HepG2 (cell line): ENCODE results near the gene MOAP1. TPM values are rescaled to one million over a fixed set of nuclear protein-coding genes. Genes with fewer than 3 reads are reported as not detected.

ENCODE experiments used
- AHR ChIP-seq: IDR thresholded peaks from 2 replicates; pipeline ENCODE4 v1.6.1; 2018; ENCODE audit warnings: missing genetic modification reagents, missing compliant biosample characterization
- CBFB ChIP-seq: sonication (generic); formaldehyde crosslinking; IDR thresholded peaks from 2 replicates; pipeline ENCODE4 v1.4.0; 2020; ENCODE audit warnings: missing genetic modification reagents
- CHD4 ChIP-seq: fragments of 200-600 bp; sonication (generic); IDR thresholded peaks from 2 replicates; pipeline ENCODE4 v1.7.0; 2017; ENCODE audit warnings: mild to moderate bottlenecking, low read length, borderline replicate concordance
- FIP1L1 ChIP-seq: fragments of 200-400 bp; formaldehyde crosslinking; IDR thresholded peaks from 2 replicates; pipeline ENCODE4 v1.6.1; 2018; ENCODE audit warnings: low read depth, mild to moderate bottlenecking, low read length, moderate library complexity, borderline replicate concordance; ENCODE audit not compliant: insufficient read depth
- FOXP1 ChIP-seq, 2 experiments: fragments of 450-650 bp in 1 of 2; IDR thresholded peaks; 2 replicates each; pipeline ENCODE4 v1.6.1; 2017 to 2018; ENCODE audit warnings: antibody characterized with exemption in 1 of 2
- HMG20B ChIP-seq: conservative IDR thresholded peaks from 2 replicates; pipeline ENCODE4 v1.6.1; 2016; ENCODE audit warnings: missing genetic modification reagents, missing compliant biosample characterization
- IRX3 ChIP-seq: sonication (generic); formaldehyde crosslinking; IDR thresholded peaks from 2 replicates; pipeline ENCODE4 v1.8.1; 2023; ENCODE audit warnings: mild to moderate bottlenecking, low read depth, missing genetic modification reagents, borderline replicate concordance
- JUN ChIP-seq: sonication (generic); formaldehyde crosslinking; IDR thresholded peaks from 2 replicates; pipeline ENCODE4 v1.4.0; 2020; ENCODE audit warnings: mild to moderate bottlenecking, missing genetic modification reagents
- KLF6 ChIP-seq: IDR thresholded peaks from 2 replicates; pipeline ENCODE4 v1.8.0; 2016; ENCODE audit warnings: missing biosample characterization, missing genetic modification reagents
- MAFG ChIP-seq: sonication (generic); formaldehyde crosslinking; IDR thresholded peaks from 2 replicates; pipeline ENCODE4 v1.5.1; 2020; ENCODE audit warnings: mild to moderate bottlenecking, missing genetic modification reagents
- MTF1 ChIP-seq: sonication (generic); formaldehyde crosslinking; IDR thresholded peaks from 2 replicates; pipeline ENCODE4 v1.5.0; 2020; ENCODE audit warnings: missing genetic modification reagents
- PRMT3 ChIP-seq: sonication (generic); formaldehyde crosslinking; IDR thresholded peaks from 2 replicates; pipeline ENCODE4 v1.8.1; 2022; ENCODE audit warnings: low read depth, mild to moderate bottlenecking, moderate library complexity, missing genetic modification reagents, borderline replicate concordance
- SIN3B ChIP-seq: fragments of 150-350 bp; IDR thresholded peaks from 2 replicates; pipeline ENCODE4 v1.6.1; 2014; ENCODE audit warnings: low read length
- TGIF2 ChIP-seq: IDR thresholded peaks from 2 replicates; pipeline ENCODE4 v1.6.1; 2016; ENCODE audit warnings: control low read depth, missing compliant biosample characterization
- TOE1 ChIP-seq: sonication (generic); formaldehyde crosslinking; IDR thresholded peaks from 2 replicates; pipeline ENCODE4 v1.4.0; 2020; ENCODE audit warnings: mild to moderate bottlenecking, missing genetic modification reagents
- TOPORS ChIP-seq: sonication (generic); formaldehyde crosslinking; IDR thresholded peaks from 2 replicates; pipeline ENCODE4 v1.8.0; 2023; ENCODE audit warnings: mild to moderate bottlenecking, missing genetic modification reagents
- YEATS4 ChIP-seq: sonication (generic); formaldehyde crosslinking; IDR thresholded peaks from 2 replicates; pipeline ENCODE4 v1.4.0; 2020; ENCODE audit warnings: missing genetic modification reagents, borderline replicate concordance
- ZFP37 ChIP-seq: sonication (generic); formaldehyde crosslinking; IDR thresholded peaks from 2 replicates; pipeline ENCODE4 v1.4.0; 2020; ENCODE audit warnings: missing genetic modification reagents, borderline replicate concordance
- ZIK1 ChIP-seq: sonication (generic); formaldehyde crosslinking; IDR thresholded peaks from 2 replicates; pipeline ENCODE4 v1.5.0; 2020; ENCODE audit warnings: mild to moderate bottlenecking, low read depth, missing genetic modification reagents, borderline replicate concordance
- ZNF614 ChIP-seq: IDR thresholded peaks from 2 replicates; pipeline ENCODE4 v1.6.1; 2018; ENCODE audit warnings: missing biosample characterization, missing genetic modification reagents, inconsistent platforms, borderline replicate concordance
- polyA plus RNA-seq, 8 experiments: library from polyadenylated mRNA; depleted of rRNA in 3 of 8; stranded (reverse) in 7 of 8; unstranded in 1 of 8; fragments of >200 nt; fragmentation: Illumina TruSeq in 4 of 8; extraction: Trizol in 4 of 8; gene quantifications; 2 replicates each; pipeline versions ENCODE4 v1.2.1 to v1.2.3, GENCODE V29; 2011 to 2016; ENCODE audit warnings: low read depth in 4 of 8, missing spikeins in 1 of 8, mixed read lengths in 1 of 8; ENCODE audit not compliant: insufficient read depth in 1 of 8
- total RNA-seq, 5 experiments: library from RNA; depleted of rRNA; stranded (reverse); fragments of >200 nt; fragmentation: Illumina TruSeq; extraction: Trizol; gene quantifications; 2 replicates each; pipeline ENCODE4 v1.2.3, GENCODE V29; 2016; ENCODE audit warnings: low read depth in 1 of 5
- TF ChIP-seq, protein P1 (sequence below): sonication (generic); formaldehyde crosslinking; IDR thresholded peaks from 2 replicates; pipeline ENCODE4 v1.5.1; 2020; ENCODE audit warnings: missing genetic modification reagents, mild to moderate bottlenecking, borderline replicate concordance
- TF ChIP-seq, protein P2 (sequence below): sonication (generic); formaldehyde crosslinking; IDR thresholded peaks from 2 replicates; pipeline ENCODE4 v1.4.0; 2020; ENCODE audit warnings: mild to moderate bottlenecking, missing genetic modification reagents, borderline replicate concordance
- TF ChIP-seq, protein P3 (sequence below): sonication (generic); formaldehyde crosslinking; IDR thresholded peaks from 2 replicates; pipeline ENCODE4; 2020; ENCODE audit warnings: missing genetic modification reagents, mild to moderate bottlenecking, borderline replicate concordance

The MOAP1 gene
- total and polyA plus RNA-seq, 2 of the 13 experiments (the other 11 are each of a cell fraction or from before 2014, with no cell fraction given), result 14.6 to 47.0 TPM

DNA sequence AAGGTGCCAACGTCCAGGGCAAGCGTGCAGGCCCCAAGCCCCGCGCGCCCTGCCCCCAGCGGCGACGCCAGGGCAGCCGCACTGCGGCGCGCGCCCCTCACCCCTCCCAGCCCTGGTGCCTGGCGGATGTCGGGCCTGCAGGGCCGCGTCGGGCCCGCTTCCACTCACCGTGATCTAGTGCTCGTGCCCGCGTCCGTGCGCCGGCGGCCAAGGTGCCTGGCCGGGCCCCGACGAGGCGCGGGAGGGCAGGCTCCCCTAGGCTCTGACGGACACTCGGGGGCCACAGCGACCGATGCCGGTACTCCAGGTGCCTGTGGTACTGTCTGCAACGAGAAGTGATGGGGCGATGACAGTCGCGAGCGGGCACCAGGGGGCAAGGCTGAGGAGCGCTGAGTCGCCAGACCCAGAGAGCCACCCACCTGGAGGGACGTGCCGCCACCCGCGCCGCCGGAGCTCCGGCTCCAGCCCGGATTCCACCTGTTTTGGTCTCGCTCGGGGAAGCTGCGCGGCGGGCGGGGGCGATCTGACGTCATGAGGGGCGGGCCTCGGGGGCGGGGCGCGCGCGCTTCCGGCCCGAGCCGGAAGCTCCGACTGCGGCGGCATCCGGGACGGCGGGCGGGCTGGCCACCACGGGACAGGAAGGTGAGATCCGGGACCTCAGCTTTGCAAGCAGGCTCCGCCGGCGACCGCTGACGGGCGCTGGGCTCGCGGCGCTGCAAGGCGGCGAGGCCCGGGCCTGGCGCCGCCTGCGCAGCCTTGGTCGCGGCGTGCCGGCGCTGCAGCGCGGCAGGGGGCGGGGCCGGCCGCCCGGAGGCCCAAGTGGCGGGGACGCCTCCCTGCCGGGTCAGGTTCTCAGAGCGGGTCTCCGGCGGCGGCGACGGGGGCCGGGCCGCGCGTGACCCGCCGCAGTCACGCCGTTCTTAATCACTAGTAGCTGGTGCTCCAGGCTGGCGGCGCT, at the start of gene MOAP1, which contains the start of gene LYSET (continued):
- TF ChIP-seq, protein P1, sequence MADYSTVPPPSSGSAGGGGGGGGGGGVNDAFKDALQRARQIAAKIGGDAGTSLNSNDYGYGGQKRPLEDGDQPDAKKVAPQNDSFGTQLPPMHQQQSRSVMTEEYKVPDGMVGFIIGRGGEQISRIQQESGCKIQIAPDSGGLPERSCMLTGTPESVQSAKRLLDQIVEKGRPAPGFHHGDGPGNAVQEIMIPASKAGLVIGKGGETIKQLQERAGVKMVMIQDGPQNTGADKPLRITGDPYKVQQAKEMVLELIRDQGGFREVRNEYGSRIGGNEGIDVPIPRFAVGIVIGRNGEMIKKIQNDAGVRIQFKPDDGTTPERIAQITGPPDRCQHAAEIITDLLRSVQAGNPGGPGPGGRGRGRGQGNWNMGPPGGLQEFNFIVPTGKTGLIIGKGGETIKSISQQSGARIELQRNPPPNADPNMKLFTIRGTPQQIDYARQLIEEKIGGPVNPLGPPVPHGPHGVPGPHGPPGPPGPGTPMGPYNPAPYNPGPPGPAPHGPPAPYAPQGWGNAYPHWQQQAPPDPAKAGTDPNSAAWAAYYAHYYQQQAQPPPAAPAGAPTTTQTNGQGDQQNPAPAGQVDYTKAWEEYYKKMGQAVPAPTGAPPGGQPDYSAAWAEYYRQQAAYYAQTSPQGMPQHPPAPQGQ (CRISPR knock-in tag), result no peak
- TF ChIP-seq YEATS4 (CRISPR knock-in tag) (peak; percentile 92), CHD4 (no peak), MAFG (CRISPR knock-in tag) (no peak), HMG20B (CRISPR knock-in tag) (no peak), TOPORS (CRISPR knock-in tag) (no peak), ZIK1 (CRISPR knock-in tag) (peak; percentile 43; the same call in 1 of the 2 replicates), FOXP1 (IDR thresholded peaks at IDR 0.05) (no peak), FOXP1 (CRISPR knock-in tag; IDR thresholded peaks at IDR 0.05) (no peak), AHR (CRISPR knock-in tag) (peak; percentile 76; the same call in 1 of the 2 replicates), ZNF614 (CRISPR knock-in tag) (peak; percentile 60; the same call in 1 of the 2 replicates), MTF1 (no peak), ZFP37 (CRISPR knock-in tag) (no peak), CBFB (CRISPR knock-in tag) (no peak; the same call in 1 of the 2 replicates), SIN3B (no peak), PRMT3 (no peak), TOE1 (no peak), IRX3 (CRISPR knock-in tag) (no peak), JUN (CRISPR knock-in tag) (peak; percentile 39; the same call in 1 of the 2 replicates), FIP1L1 (no peak), KLF6 (CRISPR knock-in tag) (0 out of 2 replicates have a peak, but pooled peaks have one; percentile 45), TGIF2 (CRISPR knock-in tag) (peak; percentile 46; the same call in 1 of the 2 replicates)
- TF ChIP-seq, protein P2, sequence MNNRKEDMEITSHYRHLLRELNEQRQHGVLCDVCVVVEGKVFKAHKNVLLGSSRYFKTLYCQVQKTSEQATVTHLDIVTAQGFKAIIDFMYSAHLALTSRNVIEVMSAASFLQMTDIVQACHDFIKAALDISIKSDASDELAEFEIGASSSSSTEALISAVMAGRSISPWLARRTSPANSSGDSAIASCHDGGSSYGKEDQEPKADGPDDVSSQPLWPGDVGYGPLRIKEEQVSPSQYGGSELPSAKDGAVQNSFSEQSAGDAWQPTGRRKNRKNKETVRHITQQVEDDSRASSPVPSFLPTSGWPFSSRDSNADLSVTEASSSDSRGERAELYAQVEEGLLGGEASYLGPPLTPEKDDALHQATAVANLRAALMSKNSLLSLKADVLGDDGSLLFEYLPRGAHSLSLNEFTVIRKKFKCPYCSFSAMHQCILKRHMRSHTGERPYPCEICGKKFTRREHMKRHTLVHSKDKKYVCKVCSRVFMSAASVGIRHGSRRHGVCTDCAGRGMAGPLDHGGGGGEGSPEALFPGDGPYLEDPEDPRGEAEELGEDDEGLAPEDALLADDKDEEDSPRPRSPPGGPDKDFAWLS, result no peak
- TF ChIP-seq, protein P3, sequence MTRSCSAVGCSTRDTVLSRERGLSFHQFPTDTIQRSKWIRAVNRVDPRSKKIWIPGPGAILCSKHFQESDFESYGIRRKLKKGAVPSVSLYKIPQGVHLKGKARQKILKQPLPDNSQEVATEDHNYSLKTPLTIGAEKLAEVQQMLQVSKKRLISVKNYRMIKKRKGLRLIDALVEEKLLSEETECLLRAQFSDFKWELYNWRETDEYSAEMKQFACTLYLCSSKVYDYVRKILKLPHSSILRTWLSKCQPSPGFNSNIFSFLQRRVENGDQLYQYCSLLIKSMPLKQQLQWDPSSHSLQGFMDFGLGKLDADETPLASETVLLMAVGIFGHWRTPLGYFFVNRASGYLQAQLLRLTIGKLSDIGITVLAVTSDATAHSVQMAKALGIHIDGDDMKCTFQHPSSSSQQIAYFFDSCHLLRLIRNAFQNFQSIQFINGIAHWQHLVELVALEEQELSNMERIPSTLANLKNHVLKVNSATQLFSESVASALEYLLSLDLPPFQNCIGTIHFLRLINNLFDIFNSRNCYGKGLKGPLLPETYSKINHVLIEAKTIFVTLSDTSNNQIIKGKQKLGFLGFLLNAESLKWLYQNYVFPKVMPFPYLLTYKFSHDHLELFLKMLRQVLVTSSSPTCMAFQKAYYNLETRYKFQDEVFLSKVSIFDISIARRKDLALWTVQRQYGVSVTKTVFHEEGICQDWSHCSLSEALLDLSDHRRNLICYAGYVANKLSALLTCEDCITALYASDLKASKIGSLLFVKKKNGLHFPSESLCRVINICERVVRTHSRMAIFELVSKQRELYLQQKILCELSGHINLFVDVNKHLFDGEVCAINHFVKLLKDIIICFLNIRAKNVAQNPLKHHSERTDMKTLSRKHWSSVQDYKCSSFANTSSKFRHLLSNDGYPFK (CRISPR knock-in tag), result peak; percentile 42; the same call in 1 of the 2 replicates
